ENCODE results near the gene RAI1.

RAI1 gene

GRCh38 chr17:17751489-17752088 is 70.3 kb downstream of the RAI1 start:
- Histone ChIP-seq H3K36me3 (ENCODE audit: control insufficient read depth in 2 of 2, insufficient read depth in 1 of 2, low read length in 2 of 2) (no peaks in the 10 kb centered on the region), H3K27ac (ENCODE audit: extremely low read depth, low read depth, low read length) (no peak overlapping the region; the same call in 1 of the 2 replicates), H3K9me3 (ENCODE audit: control insufficient read depth, insufficient read depth, low read depth, low read length) (no peaks in the 10 kb centered on the region), H3K4me1 (ENCODE audit: control insufficient read depth, insufficient read depth, low read length) (peaks cover 8% of the 10 kb centered on the region; the same call in 1 of the 2 replicates), H3K4me3 (ENCODE audit: low read depth, low read length) (peak overlapping the region; percentile 24)
- no peak for TF ChIP-seq IKZF3 (tag by site-specific recombination; IDR thresholded peaks at IDR 0.05)
- 0 out of 2 replicates have a peak, but pooled peaks have one; percentile 85 for TF ChIP-seq ZNF792 (tag by site-specific recombination; IDR thresholded peaks at IDR 0.05)
- 0 out of 2 replicates have a peak, but pooled peaks have one; percentile 17 for TF ChIP-seq ZEB2 (tag by site-specific recombination; IDR thresholded peaks at IDR 0.05)
- peak; percentile 61; the same call in 1 of the 2 replicates for TF ChIP-seq ZNF362 (tag by site-specific recombination; IDR thresholded peaks at IDR 0.05)
- no peak for TF ChIP-seq ZNF48 (tag by site-specific recombination; IDR thresholded peaks at IDR 0.05)
- TF ChIP-seq ZNF488 (tag by site-specific recombination; IDR thresholded peaks at IDR 0.05): no peak
- TF ChIP-seq INSM2 (tag by site-specific recombination; IDR thresholded peaks at IDR 0.05): no peak
- TF ChIP-seq ZNF623 (tag by site-specific recombination; IDR thresholded peaks at IDR 0.05): peak; percentile 90
- TF ChIP-seq ZNF391 (tag by site-specific recombination; IDR thresholded peaks at IDR 0.05; ENCODE audit: borderline replicate concordance, low read depth): no peak
- TF ChIP-seq ZNF274 (IDR thresholded peaks at IDR 0.05; ENCODE audit: low read length): no peak
- TF ChIP-seq ZNF274 (tag by site-specific recombination; IDR thresholded peaks at IDR 0.05; ENCODE audit: borderline replicate concordance): no peak
- TF ChIP-seq ZNF416 (tag by site-specific recombination; IDR thresholded peaks at IDR 0.05): no peak
- TF ChIP-seq OSR2 (tag by site-specific recombination; IDR thresholded peaks at IDR 0.05): no peak
- TF ChIP-seq ZBTB11 (tag by site-specific recombination; conservative IDR thresholded peaks at IDR 0.05; ENCODE audit: low read depth): no peak
- 0 out of 2 replicates have a peak, but pooled peaks have one; percentile 14 for TF ChIP-seq ZNF366 (tag by site-specific recombination; conservative IDR thresholded peaks at IDR 0.05)
- TF ChIP-seq ZNF664 (tag by site-specific recombination; IDR thresholded peaks at IDR 0.05): peak; percentile 98
- TF ChIP-seq ZIC2 (tag by site-specific recombination; IDR thresholded peaks at IDR 0.05): no peak
- TF ChIP-seq ZNF302 (tag by site-specific recombination; IDR thresholded peaks at IDR 0.05; ENCODE audit: low read depth): no peak
- TF ChIP-seq ZNF24 (tag by site-specific recombination; IDR thresholded peaks at IDR 0.05): 0 out of 2 replicates have a peak, but pooled peaks have one; percentile 24
- peak; percentile 86 for TF ChIP-seq PRDM1 (tag by site-specific recombination; IDR thresholded peaks at IDR 0.05)
- no peak for TF ChIP-seq ELK4 (IDR thresholded peaks at IDR 0.05; ENCODE audit: borderline replicate concordance, low read depth, low read length)
- TF ChIP-seq ZNF121 (tag by site-specific recombination; IDR thresholded peaks at IDR 0.05): 0 out of 2 replicates have a peak, but pooled peaks have one; percentile 27
- TF ChIP-seq ZNF600 (tag by site-specific recombination; IDR thresholded peaks at IDR 0.05): peak; percentile 28; the same call in 1 of the 2 replicates
- no peak for TF ChIP-seq ZNF280C (tag by site-specific recombination; IDR thresholded peaks at IDR 0.05)
- 0 out of 2 replicates have a peak, but pooled peaks have one; percentile 32 for TF ChIP-seq ZNF324 (tag by site-specific recombination; IDR thresholded peaks at IDR 0.05)
- ChIA-PET CTCF (interaction anchor here (0.7 to 1.2 kb wide), 3 partner anchors 11 to 624 kb away, joined by 3 to 4 read pairs (median 3); no protein-coding TSS in a partner anchor), POLR2A (interaction anchor here (0.6 kb wide), 1 partner anchor 63 kb away, joined by 5 read pairs; no protein-coding TSS in a partner anchor)

Measured in HEK293 (cell line).